GM23248 (cell line): Measurements from ENCODE around the gene NFAT5. TPM values are rescaled to one million over a fixed set of nuclear protein-coding genes. Genes with fewer than 3 reads are reported as not detected.

Source experiments
- DNase-seq: peaks from one replicate; pipeline ENCODE4 v3.0.0-alpha.2; 2015
- H2AFZ ChIP-seq: fragments of 200-600 bp; sonication (generic); 2 replicates; pipeline ENCODE4 v1.6.1; 2016; ENCODE audit warnings: antibody characterized with exemption
- H3F3A ChIP-seq: fragments of 200-600 bp; sonication (generic); 2 replicates; pipeline ENCODE4 v1.6.1; 2016; ENCODE audit warnings: mild to moderate bottlenecking, antibody characterized with exemption, mixed run types; ENCODE audit not compliant: insufficient read depth
- H3K27ac ChIP-seq: fragments of 200-600 bp; sonication (generic); 2 replicates; pipeline ENCODE4 v1.5.1; 2016; ENCODE audit warnings: mild to moderate bottlenecking
- H3K27me3 ChIP-seq: fragments of 200-600 bp; sonication (generic); replicated peaks from 2 replicates; pipeline ENCODE4 v1.6.1; 2016; ENCODE audit warnings: mild to moderate bottlenecking; ENCODE audit not compliant: insufficient read depth
- H3K36me3 ChIP-seq: fragments of 200-600 bp; sonication (generic); 2 replicates; pipeline ENCODE4 v1.6.1; 2016; ENCODE audit warnings: low read depth, mild to moderate bottlenecking
- H3K4me1 ChIP-seq: fragments of 200-600 bp; sonication (generic); 2 replicates; pipeline ENCODE4 v1.6.1; 2016; ENCODE audit warnings: mild to moderate bottlenecking; ENCODE audit not compliant: insufficient read depth
- H3K4me2 ChIP-seq: fragments of 200-600 bp; sonication (generic); one replicate; pipeline ENCODE4 v1.6.1; 2016; ENCODE audit warnings: mild to moderate bottlenecking; ENCODE audit not compliant: unreplicated experiment
- H3K4me3 ChIP-seq: fragments of 200-600 bp; sonication (generic); 2 replicates; pipeline ENCODE4 v1.5.1; 2016; ENCODE audit warnings: mild to moderate bottlenecking
- H3K79me2 ChIP-seq: fragments of 200-600 bp; sonication (generic); 2 replicates; pipeline ENCODE4 v1.6.1; 2016; ENCODE audit warnings: mild to moderate bottlenecking; ENCODE audit not compliant: insufficient read depth
- H3K9ac ChIP-seq: fragments of 200-600 bp; sonication (generic); 2 replicates; pipeline ENCODE4 v1.6.1; 2016; ENCODE audit warnings: mild to moderate bottlenecking
- H3K9me2 ChIP-seq: fragments of 200-600 bp; sonication (generic); 2 replicates; pipeline ENCODE4 v1.6.1; 2016; ENCODE audit warnings: mixed run types, mild to moderate bottlenecking, moderate library complexity; ENCODE audit not compliant: insufficient read depth
- H3K9me3 ChIP-seq: fragments of 200-600 bp; sonication (generic); one replicate; pipeline ENCODE4 v1.6.1; 2017; ENCODE audit warnings: low read depth
- H4K20me1 ChIP-seq: fragments of 200-600 bp; sonication (generic); 2 replicates; pipeline ENCODE4 v1.6.0; 2016; ENCODE audit not compliant: insufficient read depth
- EZH2 ChIP-seq: fragments of 200-600 bp; sonication (generic); IDR thresholded peaks from 2 replicates; pipeline ENCODE4 v1.6.1; 2018; ENCODE audit warnings: antibody characterized with exemption, mild to moderate bottlenecking; ENCODE audit not compliant: insufficient read depth, poor library complexity, severe bottlenecking
- EZH2phosphoT487 ChIP-seq: fragments of 200-600 bp; sonication (generic); IDR thresholded peaks from 2 replicates; pipeline ENCODE4 v1.6.1; 2018; ENCODE audit warnings: antibody characterized with exemption, moderate library complexity, mild to moderate bottlenecking, low read depth; ENCODE audit not compliant: insufficient read depth
- WGBS, 2 experiments: methylation state at CpG; one replicate each; pipeline ENCODE4 v1.1.6; 2015 to 2017; ENCODE audit warnings: low lambda C conversion rate in 2 of 2, low coverage in 1 of 2; ENCODE audit errors: missing lambda C conversion rate in 2 of 2; 5-methylcytosine and 5-hydroxymethylcytosine counted together
- in situ Hi-C: fragments of 300-500 bp; cut with MboI; formaldehyde crosslinking; loops from 2 replicates; pipeline ENCODE4 v1.15.0; 2020
- polyA plus RNA-seq: library from polyadenylated mRNA; unstranded; fragments of >200 nt; fragmentation: Nextera tagmentation; extraction: Ambion mirVana; gene quantifications from 2 replicates; pipeline ENCODE4 v1.2.1, GENCODE V29; 2016
- total RNA-seq: library from RNA; depleted of rRNA; stranded (reverse); fragments of >200 nt; shearing (Covaris generic); gene quantifications from 2 replicates; pipeline ENCODE4 v1.2.3, GENCODE V29; 2014

Gene NFAT5
- total and polyA plus RNA-seq, 2 experiments from 2014 or later = 8.0 to 9.8 TPM

DNA sequence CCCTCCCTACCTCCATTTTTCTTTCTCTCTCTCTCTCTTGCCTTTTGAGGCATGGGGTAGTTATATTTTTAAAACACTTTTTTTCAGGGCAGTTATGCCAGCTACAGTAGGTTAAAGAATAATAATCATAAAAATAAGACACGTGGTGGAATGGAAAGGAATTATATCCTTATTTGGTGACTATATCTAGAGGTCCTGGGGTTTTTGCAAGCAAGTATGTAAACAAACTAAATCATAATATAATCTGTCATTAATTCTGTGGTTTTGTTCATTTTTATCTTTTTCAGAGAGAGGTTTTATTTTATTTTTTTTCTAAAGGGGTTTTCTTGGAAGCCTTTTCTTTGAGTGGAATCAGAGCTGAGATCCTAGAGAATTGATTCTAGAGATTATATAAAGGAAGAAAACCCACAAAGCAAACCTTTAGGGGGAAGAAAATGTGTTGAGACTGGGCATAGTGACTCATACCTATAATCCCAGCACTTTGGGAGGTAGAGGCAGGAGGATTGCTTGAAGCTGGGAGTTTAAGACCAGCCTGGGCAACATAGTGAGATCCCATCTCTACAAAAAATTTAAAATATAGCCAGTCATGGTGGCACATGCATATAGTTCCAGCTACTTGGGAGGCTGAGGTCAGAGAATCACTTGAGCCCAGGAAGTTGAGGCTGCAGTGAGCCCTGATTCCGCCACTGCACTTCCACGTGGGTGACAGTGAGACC is 107.4 kb downstream of the NFAT5 start:
- Histone ChIP-seq H3K36me3 (peaks cover 79% of the 10 kb centered on the region), H3K9me2 (no peaks in the 10 kb centered on the region)

DNA sequence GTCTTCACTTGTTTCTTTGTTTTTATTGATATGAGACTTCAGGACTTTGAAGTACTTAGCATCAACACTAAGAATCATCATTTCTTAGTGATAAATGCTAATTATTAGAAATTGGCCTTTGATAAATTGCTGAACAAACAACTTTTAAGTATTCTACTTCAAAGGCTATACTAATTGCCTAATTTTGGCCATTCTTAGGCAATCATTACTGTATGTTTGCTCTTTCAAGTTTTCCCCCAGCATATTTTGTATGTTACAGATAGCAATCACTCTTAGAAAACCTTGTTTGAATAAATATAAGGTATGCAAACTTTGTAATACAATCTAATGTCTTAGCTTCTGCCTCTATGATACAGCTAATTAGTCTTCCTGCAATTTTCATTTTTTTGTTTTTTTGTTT is 114.6 kb downstream of the NFAT5 start:
- no peak overlapping the region for H3K27ac ChIP-seq
- H3F3A ChIP-seq = peaks cover 3% of the 10 kb centered on the region
- in situ Hi-C loops = no loop called here
- H3K4me1 ChIP-seq = no peaks in the 10 kb centered on the region
- no peak overlapping the region for H3K4me3 ChIP-seq
- H4K20me1 ChIP-seq = no peaks in the 10 kb centered on the region
- H3K36me3 ChIP-seq = peaks cover 68% of the 10 kb centered on the region
- H3K27me3 ChIP-seq = no peaks in the 10 kb centered on the region
- no peaks in the 10 kb centered on the region for H3K9me2 ChIP-seq
- no peak overlapping the region for H3K9ac ChIP-seq
- H3K9me3 ChIP-seq = no peaks in the 10 kb centered on the region
- no peak for TF ChIP-seq EZH2phosphoT487
- TF ChIP-seq EZH2 = no peak
- H3K79me2 ChIP-seq = peaks cover 39% of the 10 kb centered on the region
- DNase-seq = no peak
- H3K4me2 ChIP-seq = no peak overlapping the region
- no peak overlapping the region for H2AFZ ChIP-seq

More for the DNA sequence above, 107.4 kb downstream of the NFAT5 start:
- no peaks in the 10 kb centered on the region for H3K9me3 ChIP-seq
- no peaks in the 10 kb centered on the region for H3K27me3 ChIP-seq
- in situ Hi-C loops = no loop called here
- H2AFZ ChIP-seq = no peak overlapping the region
- peaks cover 77% of the 10 kb centered on the region for H3K79me2 ChIP-seq
- no peak overlapping the region for H3K4me3 ChIP-seq
- no peaks in the 10 kb centered on the region for H4K20me1 ChIP-seq
- 91 to 94% methylated on average over 3 of the region's 3 CpGs for WGBS, 2 experiments
- no peaks in the 10 kb centered on the region for H3K4me1 ChIP-seq
- H3F3A ChIP-seq = no peaks in the 10 kb centered on the region
- no peak for DNase-seq
- H3K4me2 ChIP-seq = no peak overlapping the region
- no peak overlapping the region for H3K9ac ChIP-seq
- TF ChIP-seq EZH2phosphoT487 (no peak), EZH2 (no peak)
- no peak overlapping the region for H3K27ac ChIP-seq

DNA sequence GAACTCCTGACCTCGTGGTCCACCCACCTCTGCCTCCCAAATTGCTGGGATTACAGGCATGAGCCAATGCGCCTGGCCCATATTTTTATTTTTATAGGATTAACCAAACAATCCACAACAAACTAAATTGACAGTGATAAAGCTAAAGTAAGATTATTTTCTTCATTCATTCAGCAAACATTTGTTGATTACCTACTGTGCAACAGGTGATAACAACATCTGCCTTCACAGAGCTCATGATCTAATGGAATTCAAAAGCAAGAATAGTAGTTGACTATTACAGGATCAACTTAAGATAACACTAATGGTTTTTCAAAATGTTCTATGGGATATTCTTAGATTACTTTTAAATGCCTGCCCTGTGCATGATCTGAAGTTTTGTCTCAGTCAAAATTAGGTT is 122.8 kb downstream of the NFAT5 start:
- Histone ChIP-seq H3K4me3 (no peak overlapping the region), H3K4me2 (no peak overlapping the region), H3K4me1 (peaks cover 8% of the 10 kb centered on the region; the same call in 1 of the 2 replicates), H3K9me2 (no peaks in the 10 kb centered on the region), H3K27ac (no peak overlapping the region), H4K20me1 (no peaks in the 10 kb centered on the region), H2AFZ (no peak overlapping the region), H3K9me3 (no peaks in the 10 kb centered on the region), H3K27me3 (no peaks in the 10 kb centered on the region), H3F3A (peaks cover 43% of the 10 kb centered on the region), H3K79me2 (peaks cover 30% of the 10 kb centered on the region), H3K36me3 (peaks cover 67% of the 10 kb centered on the region), H3K9ac (no peak overlapping the region)
- WGBS, 2 experiments = 96 to 100% methylated on average over 2 of the region's 2 CpGs
- TF ChIP-seq EZH2 = no peak
- no peak for TF ChIP-seq EZH2phosphoT487
- in situ Hi-C loops = no loop called here
- DNase-seq = no peak

DNA sequence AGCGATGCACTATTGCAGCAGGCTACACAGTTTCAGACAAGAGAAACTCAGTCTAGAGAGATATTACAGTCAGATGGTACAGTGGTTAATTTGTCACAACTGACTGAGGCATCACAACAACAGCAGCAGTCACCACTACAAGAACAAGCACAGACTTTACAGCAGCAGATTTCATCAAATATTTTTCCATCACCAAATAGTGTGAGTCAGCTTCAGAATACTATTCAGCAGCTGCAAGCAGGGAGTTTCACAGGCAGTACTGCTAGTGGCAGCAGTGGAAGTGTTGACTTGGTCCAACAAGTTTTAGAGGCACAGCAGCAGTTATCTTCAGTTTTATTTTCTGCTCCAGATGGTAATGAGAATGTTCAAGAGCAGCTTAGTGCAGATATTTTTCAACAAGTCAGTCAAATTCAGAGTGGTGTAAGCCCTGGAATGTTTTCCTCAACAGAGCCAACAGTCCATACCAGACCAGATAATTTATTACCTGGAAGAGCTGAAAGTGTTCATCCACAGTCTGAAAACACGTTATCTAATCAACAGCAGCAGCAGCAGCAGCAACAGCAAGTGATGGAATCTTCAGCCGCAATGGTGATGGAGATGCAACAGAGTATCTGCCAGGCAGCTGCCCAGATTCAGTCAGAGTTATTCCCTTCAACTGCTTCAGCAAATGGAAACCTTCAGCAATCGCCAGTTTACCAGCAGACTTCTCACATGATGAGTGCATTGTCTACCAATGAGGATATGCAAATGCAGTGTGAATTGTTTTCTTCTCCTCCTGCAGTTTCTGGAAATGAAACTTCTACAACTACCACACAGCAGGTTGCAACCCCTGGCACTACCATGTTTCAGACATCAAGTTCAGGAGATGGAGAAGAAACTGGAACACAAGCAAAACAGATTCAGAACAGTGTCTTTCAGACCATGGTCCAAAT is 126.5 kb downstream of the NFAT5 start:
- Histone ChIP-seq H3K4me2 (no peak overlapping the region), H3K9ac (peak overlapping the region; percentile 33), H3K4me3 (no peak overlapping the region), H3K4me1 (peaks cover 8% of the 10 kb centered on the region; the same call in 1 of the 2 replicates), H3K27ac (peak overlapping the region; percentile 75), H3K27me3 (no peaks in the 10 kb centered on the region), H4K20me1 (no peaks in the 10 kb centered on the region), H3K79me2 (peaks cover 56% of the 10 kb centered on the region), H3F3A (peaks cover 70% of the 10 kb centered on the region), H3K9me3 (no peaks in the 10 kb centered on the region), H3K36me3 (peaks cover 79% of the 10 kb centered on the region), H2AFZ (no peak overlapping the region), H3K9me2 (no peaks in the 10 kb centered on the region)
- TF ChIP-seq EZH2 (no peak), EZH2phosphoT487 (no peak)
- DNase-seq = peak; percentile 79
- in situ Hi-C loops = no loop called here
- 77 to 78% methylated on average over 4 of the region's 4 CpGs for WGBS, 2 experiments
